ENCODE measurements around the gene NEGR1.

- TF ChIP-seq CTCF (IDR thresholded peaks at IDR 0.05) (no peak), POLR2A (IDR thresholded peaks at IDR 0.05) (no peak)
Measured at GRCh38 chr1:71572038-71572437, 710.3 kb downstream of the NEGR1 start.
